Spleen (tissue), 7 donors: ENCODE data around the gene C10orf143.
"Not testable (repeated sequence)": the region's sequence is repeated elsewhere in the genome, so short reads cannot be mapped to it uniquely, and the experiment has no call there.

Source experiments
- CTCF ChIP-seq, 11 experiments: fragments of 200-600 bp in 7 of 11; fragments of 450-650 bp in 4 of 11; sonication (generic) in 4 of 11; IDR thresholded peaks in 8 of 11; conservative IDR thresholded peaks in 3 of 11; 1 replicate in 7 of 11; 2 replicates in 4 of 11; pipeline versions ENCODE4 v1.4.0 to v1.8.0; 2016 to 2021; ENCODE audit warnings: antibody characterized with exemption in 11 of 11, inconsistent platforms in 4 of 11, mild to moderate bottlenecking in 1 of 11
- POLR2AphosphoS5 ChIP-seq, 3 donors: sonication (generic); formaldehyde crosslinking; IDR thresholded peaks; one replicate each; pipeline ENCODE4 v1.5.1; 2017; ENCODE audit warnings: antibody characterized with exemption in 3 of 3
- donor health status: DM: no; HTN: no; CAD: no; lungs with moderate emphysema.
- donor health status: DM: no; HTN: no; CAD: no.
- donor health status: DM: no; HTN: no; CAD: no.

GRCh38 chr10:130108146-130108545 is 2.5 kb downstream of the C10orf143 start:
- not testable (repeated sequence) for TF ChIP-seq CTCF (IDR thresholded peaks at IDR 0.05 in 8 of 11, conservative IDR thresholded peaks at IDR 0.05 in 3 of 11); POLR2AphosphoS5 (IDR thresholded peaks at IDR 0.05)
